ENCODE data around the gene TNFRSF12A. TPM values are rescaled to one million over a fixed set of nuclear protein-coding genes. Genes with fewer than 3 reads are reported as not detected.

Gene TNFRSF12A
- total RNA-seq, 1 experiment from 2014 or later, result 147 TPM

- no peak overlapping the region for H2AFZ ChIP-seq (ENCODE audit: low read length)
- WGBS (ENCODE audit: extremely low coverage, insufficient read length, low lambda C conversion rate), result no CpG with 5 or more reads among the region's 5 CpGs
- no peaks in the 10 kb centered on the region for H3K9me3 ChIP-seq (ENCODE audit: control insufficient read depth, low read depth, low read length)
- Mint-ChIP-seq H3K4me3 (no peak overlapping the region), H3K36me3 (ENCODE audit: insufficient read depth in 1 of 3, low read depth in 3 of 3) (peaks cover 3 to 5% (median 3%) of the 10 kb centered on the region in 3 experiments; a peak in 3 of 7 replicates), H3K27ac (no peak overlapping the region), H3K27me3 (ENCODE audit: low read depth) (peaks cover 44% of the 10 kb centered on the region), H3K4me1 (peaks cover 19 to 20% of the 10 kb centered on the region in 2 experiments), H3K9me3 (no peaks in the 10 kb centered on the region)
- no peak for DNase-seq
- H3K9ac ChIP-seq (ENCODE audit: extremely low read depth, insufficient read length, low read length), result no peak overlapping the region
- H3K4me2 ChIP-seq (ENCODE audit: insufficient read depth, insufficient read length, low read length), result no peak overlapping the region
- no peak overlapping the region for H3T11ph ChIP-seq (ENCODE audit: low read length)
- no peak overlapping the region for H2BK120ac ChIP-seq (ENCODE audit: low read depth, low read length, poor library complexity, severe bottlenecking)
- no peak for TF ChIP-seq CTCF (conservative IDR thresholded peaks at IDR 0.05)
- H4K20me1 ChIP-seq (ENCODE audit: control insufficient read depth, insufficient read depth, insufficient read length), result no peaks in the 10 kb centered on the region
- H3K4me1 ChIP-seq (ENCODE audit: insufficient read depth, low read length), result no peaks in the 10 kb centered on the region; the same call in 1 of the 2 replicates
- H3K14ac ChIP-seq (ENCODE audit: insufficient read depth, low read length), result no peak overlapping the region
- no peak overlapping the region for H3K4ac ChIP-seq (ENCODE audit: low read depth, low read length)
- H3K18ac ChIP-seq (ENCODE audit: insufficient read length, low read depth, low read length), result peak overlapping the region; percentile 5
- no peaks in the 10 kb centered on the region for H3K79me2 ChIP-seq (ENCODE audit: insufficient read depth, low read length)
- no peak overlapping the region for H3K23ac ChIP-seq (ENCODE audit: insufficient read length, low read depth, low read length)
- H4K5ac ChIP-seq (ENCODE audit: insufficient read length, low read depth, low read length), result no peak overlapping the region
- no peak overlapping the region for H2BK5ac ChIP-seq (ENCODE audit: insufficient read length, low read length)
- H2BK20ac ChIP-seq (ENCODE audit: low read depth, low read length, poor library complexity, severe bottlenecking), result no peak overlapping the region
- H2BK12ac ChIP-seq (ENCODE audit: insufficient read length, low read depth, low read length), result no peak overlapping the region
- H4K8ac ChIP-seq (replicated peaks; ENCODE audit: insufficient read length, low read depth, low read length), result no peak overlapping the region
- no peaks in the 10 kb centered on the region for H3K79me1 ChIP-seq (ENCODE audit: insufficient read depth, low read depth, low read length, poor library complexity, severe bottlenecking)
- no peak overlapping the region for H4K91ac ChIP-seq (ENCODE audit: insufficient read length, low read depth, low read length)
- no peak overlapping the region for H2BK15ac ChIP-seq (ENCODE audit: low read depth, low read length)
- H3K23me2 ChIP-seq (ENCODE audit: insufficient read length, low read depth, low read length, poor library complexity, severe bottlenecking), result peaks cover 7% of the 10 kb centered on the region
- no peak overlapping the region for H2AK5ac ChIP-seq (ENCODE audit: insufficient read length, low read length)
- H3K27me3 ChIP-seq (ENCODE audit: insufficient read depth, low read length), result no peaks in the 10 kb centered on the region
- no peak overlapping the region for H3K27ac ChIP-seq (ENCODE audit: insufficient read length, low read depth, low read length)
- H3K56ac ChIP-seq (ENCODE audit: insufficient read length, low read depth, low read length), result no peak overlapping the region
These were observed 18.7 kb downstream of the TNFRSF12A start for GRCh38 chr16:3038896-3039295.

All from H9 (cell line).